ENCODE results near the gene CHCHD4. TPM values are rescaled to one million over a fixed set of nuclear protein-coding genes. Genes with fewer than 3 reads are reported as not detected.
"Not testable (repeated sequence)": the region's sequence is repeated elsewhere in the genome, so short reads cannot be mapped to it uniquely, and the experiment has no call there.

Gene CHCHD4
- total RNA-seq, 1 donor from 2014 or later: 23.0 TPM

DNA sequence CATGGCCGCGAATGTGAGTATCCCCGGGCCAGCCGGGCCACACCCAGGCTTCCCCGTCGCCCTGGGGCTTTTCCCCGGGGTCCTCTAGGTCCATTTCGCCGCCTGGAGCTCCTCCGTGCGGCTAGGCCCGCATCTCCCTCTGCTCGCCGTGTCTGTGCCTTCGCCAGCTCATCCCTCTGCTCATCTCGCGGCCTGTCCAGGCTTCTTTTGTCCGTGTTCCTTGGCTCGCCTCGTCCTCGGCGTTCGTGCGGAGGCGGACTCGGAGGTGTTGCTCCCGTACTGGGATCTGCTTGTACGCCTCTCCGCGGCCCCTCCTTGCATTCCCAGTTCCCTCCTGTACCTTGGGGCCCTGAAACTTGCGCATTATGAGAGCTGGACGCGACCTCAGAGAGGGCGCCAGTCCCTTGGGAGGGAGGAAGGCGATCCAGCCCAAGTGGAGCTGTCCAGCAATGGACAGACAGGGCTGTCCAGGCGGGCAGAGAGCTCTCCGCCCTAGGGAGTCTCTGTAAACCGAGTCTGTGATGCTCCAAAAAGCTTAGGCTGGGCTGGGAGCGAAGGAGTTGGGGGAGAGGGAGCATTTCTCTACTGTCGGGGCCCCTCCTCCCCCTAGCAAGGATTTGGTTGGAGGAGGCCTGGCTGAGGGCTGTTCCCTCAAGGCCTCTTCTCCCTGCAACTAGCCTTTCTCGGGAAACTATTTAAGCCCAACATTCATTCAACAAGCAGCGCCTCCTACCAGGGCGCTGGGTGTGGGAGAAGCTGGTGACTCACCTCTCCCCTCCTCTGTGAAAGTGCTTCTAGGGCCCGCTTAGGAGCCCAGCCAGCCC is 735 bp upstream of the CHCHD4 start:
- DNase-seq (ENCODE audit: low spot score): peak; percentile 79
- intact Hi-C loops (cut with DNase I): loop anchor here (1.0 to 10.0 kb wide), 5 partner anchors 17 to 527 kb away; partner anchors contain the start of genes CCDC174, LSM3 and XPC

DNA sequence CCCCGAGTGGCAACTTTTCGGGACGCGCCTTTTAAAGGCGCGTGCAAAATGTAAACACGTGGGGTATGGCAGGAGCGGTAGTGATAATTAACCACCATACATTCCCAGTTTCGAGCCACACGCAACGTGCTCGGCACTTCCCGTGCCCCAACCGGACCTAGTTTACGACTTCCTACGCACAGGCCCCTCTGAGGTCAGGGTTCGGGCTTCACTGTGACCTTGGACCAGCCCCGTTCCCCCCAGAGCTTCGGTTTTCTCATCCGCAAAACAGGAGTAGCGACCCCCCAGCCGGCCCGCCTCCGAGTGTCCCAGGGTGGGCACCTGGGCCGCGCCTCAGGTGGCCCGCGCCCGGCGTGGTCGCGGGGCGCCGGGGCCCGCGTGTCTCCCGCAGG is 451 bp downstream of the CHCHD4 start:
- peak; percentile 86 for DNase-seq (ENCODE audit: low spot score)
- intact Hi-C loops (cut with DNase I): loop anchor here (2.0 to 10.0 kb wide), 2 partner anchors 229 to 469 kb away; no protein-coding TSS in a partner anchor

DNA sequence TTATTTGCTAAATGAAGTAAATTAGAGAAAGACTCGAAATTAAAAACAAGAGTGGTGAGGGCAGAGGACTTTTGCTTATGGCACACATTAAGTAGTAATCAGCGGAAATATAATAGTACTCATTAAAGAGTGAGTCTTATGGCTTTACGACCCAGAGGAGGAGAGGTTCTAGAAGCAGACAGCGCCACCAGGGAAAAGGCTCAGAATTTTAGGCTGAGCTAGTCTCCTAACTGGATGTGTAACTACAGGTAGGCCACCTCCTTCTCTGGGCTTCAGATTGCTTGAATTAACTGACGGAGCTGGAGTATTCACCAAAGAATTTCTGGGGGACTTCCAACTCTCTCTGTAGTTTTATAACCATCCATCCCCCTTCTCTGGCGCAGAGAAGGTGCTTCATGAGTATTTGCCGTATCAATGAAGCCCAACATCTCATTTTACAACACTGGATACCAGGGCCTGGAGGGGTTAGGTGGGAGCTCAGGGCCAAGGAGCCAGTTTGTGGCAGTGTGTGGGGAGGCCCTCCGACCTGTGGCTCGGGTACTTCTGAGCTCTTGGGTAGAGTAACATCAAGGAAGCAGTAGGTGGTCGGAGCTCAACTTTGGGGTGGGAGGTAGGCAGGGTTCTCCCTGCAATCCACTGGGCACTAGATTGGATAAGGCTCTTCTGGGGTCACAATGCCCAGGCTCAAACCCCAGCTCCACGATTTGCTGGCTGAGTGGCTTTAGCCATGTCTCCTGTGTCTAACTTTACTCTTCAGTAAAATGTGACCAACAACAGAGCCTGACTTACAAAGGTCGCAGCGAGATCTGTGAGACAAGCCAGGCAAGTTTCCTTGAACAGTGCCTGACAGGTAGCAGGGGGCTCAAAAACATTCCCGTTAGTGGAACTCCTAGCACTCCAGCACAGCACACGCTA is 1.1 kb downstream of the CHCHD4 start:
- peak; percentile 70 for DNase-seq (ENCODE audit: low spot score)
- intact Hi-C loops (cut with DNase I): loop anchor here (2.0 to 10.0 kb wide), 2 partner anchors 229 to 469 kb away; no protein-coding TSS in a partner anchor

DNA sequence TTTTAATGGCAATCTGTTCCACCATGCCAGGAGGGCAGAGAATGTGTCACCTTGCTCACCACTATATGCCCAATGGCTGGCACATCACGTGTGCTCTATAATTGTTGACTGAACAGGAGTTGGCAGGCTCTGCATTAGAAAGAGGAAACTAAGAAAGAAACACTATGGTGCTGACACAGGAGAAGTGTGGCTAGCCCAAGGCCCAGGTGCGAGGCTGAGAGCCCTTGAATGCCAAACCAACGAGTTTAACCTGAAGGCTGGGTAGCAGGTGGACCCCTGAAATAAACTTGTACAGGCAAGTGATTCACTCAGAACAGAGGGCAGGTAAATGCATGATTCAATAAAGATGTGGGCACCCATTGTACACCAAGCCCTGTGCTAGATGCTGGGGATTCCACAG is 2.4 kb downstream of the CHCHD4 start:
- no peak for DNase-seq (ENCODE audit: low spot score)
- intact Hi-C loops (cut with DNase I): loop anchor here (10.0 kb wide), 1 partner anchor 468 kb away; no protein-coding TSS in a partner anchor

DNA sequence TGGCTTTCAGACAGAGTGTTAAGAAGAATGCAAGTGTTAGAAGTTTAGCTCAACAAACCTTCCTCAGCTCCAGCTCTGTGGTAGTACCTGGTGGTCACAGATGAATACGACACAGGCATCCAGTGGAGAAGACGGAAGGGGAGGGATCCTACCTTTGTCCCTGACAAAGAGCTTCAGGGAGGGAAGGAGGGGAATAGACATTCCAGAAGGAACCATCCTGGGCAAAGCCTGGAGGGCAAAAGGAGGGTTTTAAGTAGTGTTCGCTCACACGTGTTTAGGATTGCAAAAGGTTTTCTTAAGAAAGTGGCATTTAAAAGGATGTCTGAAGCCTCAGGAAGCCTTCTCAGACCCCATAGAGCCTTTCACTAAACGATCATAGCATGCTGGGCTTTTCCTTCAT is 2.8 kb downstream of the CHCHD4 start:
- intact Hi-C loops (cut with DNase I): loop anchor here (10.0 kb wide), 1 partner anchor 467 kb away; no protein-coding TSS in a partner anchor
- DNase-seq (ENCODE audit: low spot score): no peak

DNA sequence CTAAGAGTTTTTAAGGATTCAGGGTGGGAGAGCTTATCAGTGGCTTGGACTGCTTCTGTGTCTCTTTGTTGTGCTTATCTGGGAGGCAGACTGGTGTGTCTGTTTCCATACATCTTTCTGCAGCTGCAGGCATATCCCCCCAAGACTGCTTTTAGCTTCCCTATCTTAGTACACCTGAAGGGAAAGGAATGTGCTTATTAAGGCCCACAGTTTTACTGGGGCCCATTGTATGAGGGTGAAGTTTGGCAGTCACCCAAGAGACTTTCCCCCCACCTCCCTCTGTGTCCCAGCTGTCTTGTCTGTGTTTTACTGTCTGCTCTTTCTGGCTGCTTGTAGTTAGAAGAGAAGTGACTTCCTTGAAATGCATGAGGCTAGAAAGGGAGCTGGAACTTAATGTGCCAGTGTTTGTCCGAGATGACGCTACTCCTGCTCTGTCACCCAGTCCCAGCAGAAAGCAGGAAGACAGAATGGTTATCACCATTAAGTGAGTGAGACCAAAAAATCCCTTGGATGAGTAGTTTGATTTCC is 3.7 kb downstream of the CHCHD4 start:
- intact Hi-C loops (cut with DNase I): loop anchor here (10.0 kb wide), 1 partner anchor 466 kb away; no protein-coding TSS in a partner anchor
- not testable (repeated sequence) for DNase-seq (ENCODE audit: low spot score)

DNA sequence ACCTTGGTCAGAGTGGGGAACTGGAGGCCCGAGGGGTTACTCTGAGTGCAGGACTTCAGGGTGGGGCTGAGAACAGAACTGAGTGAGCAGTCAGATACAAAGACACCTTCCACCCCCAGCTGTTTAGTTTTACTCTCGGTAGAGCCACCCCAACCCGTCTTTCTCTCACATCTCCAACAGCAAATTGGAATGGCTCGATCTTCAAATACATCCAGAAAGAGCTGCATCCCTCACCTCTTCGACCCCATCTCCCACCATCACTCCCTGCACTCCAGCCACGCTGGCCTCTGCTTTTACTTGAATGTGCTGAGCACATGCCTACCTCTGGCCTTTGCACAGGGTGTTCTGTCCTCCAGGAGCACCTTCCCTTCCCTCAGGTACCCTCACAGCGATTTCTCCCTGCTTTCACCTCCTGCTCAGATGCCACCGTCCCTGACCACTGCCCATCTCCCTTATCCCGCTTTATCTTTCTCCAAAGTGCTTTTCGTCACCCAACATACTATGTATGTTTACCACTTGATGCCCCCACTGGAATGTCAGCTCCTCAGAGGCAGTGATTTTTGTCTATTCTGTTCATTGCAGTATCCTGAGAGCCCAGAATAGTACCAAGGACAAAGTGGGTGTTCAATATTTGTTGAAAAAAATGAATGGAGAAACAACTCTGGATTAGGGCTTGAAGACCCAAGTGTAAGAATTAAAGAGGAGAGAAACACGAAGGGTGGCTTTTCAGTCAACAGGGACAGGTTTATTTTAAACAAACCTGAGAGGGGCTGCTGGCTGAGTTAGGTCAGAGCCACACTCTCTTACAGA is 4.4 kb downstream of the CHCHD4 start:
- intact Hi-C loops (cut with DNase I): loop anchor here (10.0 kb wide), 1 partner anchor 466 kb away; no protein-coding TSS in a partner anchor

DNA sequence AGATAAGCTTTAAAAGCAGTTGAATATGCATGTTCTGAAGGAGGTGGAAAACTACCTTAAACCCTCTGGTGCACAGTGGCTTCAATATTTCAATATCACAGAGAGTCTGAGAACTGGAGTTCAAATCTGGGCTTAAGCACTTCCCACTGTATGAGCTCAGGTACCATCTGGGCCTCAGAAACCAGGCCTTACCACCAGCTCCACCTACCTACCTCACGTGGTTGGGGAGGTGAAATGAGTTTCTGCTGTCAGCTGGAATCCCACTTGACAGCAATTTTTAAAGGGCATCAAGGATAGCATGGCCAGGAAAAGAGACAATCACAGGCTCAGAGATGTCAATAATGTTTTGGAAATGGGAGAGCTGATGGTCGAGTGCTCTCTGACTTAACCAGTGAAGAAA is 5.0 kb downstream of the CHCHD4 start:
- DNase-seq (ENCODE audit: low spot score): no peak
- intact Hi-C loops (cut with DNase I): loop anchor here (10.0 kb wide), 1 partner anchor 465 kb away; no protein-coding TSS in a partner anchor

More for the DNA sequence above, 4.4 kb downstream of the CHCHD4 start:
- DNase-seq (ENCODE audit: low spot score): peak; percentile 43

DNA sequence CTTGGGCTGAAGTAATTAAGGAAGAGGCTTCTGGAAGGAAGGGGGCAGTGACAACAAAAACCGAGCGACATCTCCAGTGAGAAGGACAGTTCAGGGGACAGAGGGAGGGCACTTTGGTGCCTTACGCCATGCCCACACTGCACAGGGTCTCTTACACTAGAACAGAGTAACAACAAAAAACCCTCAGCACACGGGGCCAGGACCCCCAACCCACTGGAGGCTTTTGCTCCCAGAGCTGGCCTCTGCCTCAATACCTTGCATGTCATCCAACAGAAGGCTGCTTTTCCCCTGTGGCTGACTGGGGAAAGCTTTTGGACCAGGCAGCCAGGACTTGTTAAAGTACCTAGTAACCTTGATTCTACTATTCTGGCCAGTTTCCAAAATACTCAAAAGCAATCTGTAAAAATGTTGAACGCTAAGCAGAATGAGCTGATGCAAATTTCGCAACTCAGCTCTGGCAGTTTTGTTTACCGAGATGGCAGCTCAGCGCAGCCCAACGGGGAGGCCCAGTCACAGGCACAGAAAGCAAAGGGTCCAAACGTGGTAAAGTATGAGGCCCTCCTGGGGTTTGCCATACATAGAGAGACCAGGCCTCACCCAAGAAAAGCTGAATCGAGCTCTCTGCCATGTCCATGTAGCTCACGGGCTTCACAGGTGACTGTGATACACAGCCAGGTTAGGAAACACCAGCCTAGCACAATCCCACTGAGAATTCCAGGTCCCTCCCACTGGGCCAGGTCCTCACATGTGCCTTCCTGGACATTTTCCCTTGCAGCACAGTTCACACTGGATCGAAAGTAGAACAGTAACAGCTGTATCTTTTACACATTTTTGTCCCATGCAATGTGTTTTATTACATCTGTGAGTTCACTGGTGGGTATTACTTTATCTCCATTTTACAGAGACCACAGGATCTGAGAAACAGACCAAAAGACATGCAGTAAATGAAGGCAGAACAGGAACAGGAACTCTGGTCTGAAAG is 6.0 kb downstream of the CHCHD4 start:
- no peak for DNase-seq (ENCODE audit: low spot score)
- intact Hi-C loops (cut with DNase I): no loop called here

DNA sequence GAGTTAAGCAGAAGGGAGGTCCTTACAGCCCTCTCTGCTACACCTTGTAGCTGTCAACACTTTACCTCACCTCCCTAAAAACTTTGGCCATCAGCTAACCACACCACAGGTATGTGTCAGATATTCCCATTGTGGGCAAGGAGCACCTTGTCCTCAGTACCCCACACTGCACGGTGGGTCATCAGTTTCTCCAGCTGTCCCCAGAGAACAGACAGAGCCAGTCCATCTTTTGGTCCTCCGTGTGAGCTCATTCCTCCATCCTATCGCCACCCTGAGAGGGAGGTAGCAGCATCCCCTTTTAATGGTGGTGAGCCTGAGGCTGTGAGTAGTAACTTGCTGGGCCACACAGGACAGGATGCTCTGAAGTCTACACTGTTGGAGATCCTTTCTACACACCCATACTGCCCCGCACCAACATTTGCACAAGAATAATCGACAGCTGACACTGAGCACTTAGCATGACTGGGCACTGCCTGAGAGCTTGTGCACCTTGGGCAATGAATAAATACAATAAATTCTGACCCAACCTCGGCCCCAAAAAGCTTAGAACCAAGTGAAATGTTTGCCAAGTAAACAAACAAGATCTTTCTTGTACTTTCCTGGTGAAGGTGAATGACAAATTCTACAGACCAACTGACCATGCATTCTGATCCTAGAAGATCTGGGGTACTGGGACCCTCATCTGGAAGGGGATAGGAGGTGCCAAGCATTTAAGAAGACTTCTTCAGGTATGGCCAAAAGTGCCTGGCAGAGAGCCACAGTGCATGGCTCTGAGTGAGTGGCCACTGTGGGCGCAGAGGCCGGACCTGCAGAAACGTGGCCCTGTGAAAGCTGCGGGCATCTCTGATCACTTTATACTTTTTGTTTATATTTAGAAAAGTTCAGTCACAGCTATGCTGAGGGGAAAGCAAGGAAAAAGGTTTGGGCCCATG is 6.9 kb downstream of the CHCHD4 start:
- intact Hi-C loops (cut with DNase I): no loop called here
- no peak for DNase-seq (ENCODE audit: low spot score)

DNA sequence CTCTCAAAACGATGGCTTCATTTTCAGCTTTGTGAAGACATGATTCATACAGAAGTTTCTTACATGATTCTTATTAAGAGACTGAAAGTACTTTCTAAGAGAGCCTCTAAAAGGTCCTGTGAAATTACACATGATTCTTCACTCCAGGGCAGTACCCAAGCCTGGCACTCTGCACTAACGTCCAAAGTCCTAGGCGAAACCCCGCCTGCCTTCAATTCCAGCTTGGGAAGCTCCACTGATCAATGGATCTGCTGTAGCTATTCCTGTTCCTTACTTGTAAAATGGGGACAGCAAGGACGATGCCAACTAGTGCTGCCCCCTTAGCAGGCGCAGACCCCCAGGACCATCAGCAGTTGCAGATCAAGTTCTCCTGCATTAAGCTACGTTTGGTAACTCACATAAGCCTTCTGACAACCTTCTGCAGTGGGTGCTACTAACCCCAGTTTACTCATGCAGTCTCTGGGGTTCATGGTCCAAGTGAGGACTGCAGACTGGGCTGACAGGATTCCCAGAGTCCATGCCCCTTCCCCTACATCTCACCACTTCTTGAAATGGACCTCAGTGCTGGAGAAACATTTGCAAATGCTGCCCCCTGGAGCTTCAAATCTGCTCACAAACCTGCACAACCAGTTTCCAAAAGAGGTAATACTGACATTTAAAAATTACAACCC is 10.6 kb downstream of the CHCHD4 start:
- DNase-seq (ENCODE audit: low spot score): no peak
- intact Hi-C loops (cut with DNase I): loop anchor here (2.0 kb wide), 1 partner anchor 217 kb away; no protein-coding TSS in a partner anchor

DNA sequence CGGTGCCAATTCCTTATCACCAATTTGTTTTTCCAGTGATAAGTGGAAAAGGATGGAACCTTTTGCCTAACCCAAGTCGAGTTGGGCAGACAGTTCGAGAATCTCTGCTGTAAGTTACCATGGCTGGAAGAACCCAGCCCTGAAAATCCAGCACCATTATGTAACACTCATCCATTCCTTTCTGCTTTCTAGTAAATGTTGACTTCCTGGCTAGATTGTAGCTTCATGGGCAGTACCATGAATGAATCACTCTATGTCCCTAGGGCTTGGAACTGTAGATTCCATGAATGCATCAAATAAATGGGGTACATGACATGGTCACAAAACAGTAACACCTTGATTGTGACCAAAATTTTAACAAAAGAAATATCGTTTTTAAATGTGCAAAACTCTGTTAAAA is 14.0 kb downstream of the CHCHD4 start:
- intact Hi-C loops (cut with DNase I): no loop called here
- DNase-seq (ENCODE audit: low spot score): no peak

DNA sequence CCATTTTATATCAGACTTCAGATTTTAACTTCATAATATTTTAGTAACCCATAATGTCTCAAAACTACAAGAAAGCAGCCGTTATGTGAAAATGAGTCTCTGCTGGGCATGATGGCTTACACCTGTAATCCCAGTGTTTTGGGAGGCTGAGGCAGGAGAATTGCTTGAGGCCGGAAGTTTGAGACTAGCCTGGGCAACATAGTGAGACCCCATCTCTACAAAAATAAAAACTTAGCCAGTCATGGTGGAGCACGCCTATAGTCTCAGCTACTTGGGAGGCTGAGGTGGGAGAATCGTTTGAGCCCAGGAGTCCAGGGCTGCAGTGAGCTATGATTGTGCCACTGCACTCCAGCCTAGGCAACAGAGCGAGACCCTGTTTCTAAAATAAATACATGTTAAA is 14.8 kb downstream of the CHCHD4 start:
- intact Hi-C loops (cut with DNase I); DNase-seq (ENCODE audit: low spot score): not testable (repeated sequence)

DNA sequence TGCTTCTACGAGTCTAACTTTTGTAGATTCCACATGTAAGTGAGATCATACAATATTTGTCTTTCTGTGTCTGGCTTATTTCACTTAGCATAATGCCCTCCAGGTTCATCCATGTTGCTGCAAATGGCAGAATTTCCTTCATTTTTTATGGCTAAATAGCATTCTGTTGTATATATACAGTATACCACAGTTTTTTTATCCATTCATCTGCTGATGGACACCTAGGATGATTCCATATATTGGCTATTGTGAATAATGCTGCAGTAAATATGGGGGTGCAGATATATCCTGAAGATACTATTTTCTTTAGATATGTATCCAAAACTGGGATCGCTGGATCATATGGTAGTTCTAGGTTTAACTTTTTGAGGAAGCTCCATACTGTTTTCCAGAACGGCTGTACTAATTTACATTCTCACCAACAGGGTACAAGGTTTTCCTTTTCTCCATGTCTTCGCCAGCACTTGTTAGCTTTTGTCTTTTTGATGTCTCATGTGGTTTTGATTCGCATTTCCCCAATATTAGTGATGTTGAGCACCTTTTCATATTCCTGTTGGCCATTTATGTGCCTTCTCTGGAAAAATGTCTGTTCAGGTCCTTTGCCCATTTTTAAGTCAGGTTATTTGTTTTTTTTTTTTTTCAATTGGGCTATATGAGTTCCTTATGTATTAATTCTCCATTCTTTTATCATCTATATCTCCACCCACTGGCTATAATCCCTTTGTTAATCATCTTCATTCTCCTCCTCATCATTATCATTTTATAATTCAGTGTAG is 26.9 kb downstream of the CHCHD4 start:
- intact Hi-C loops (cut with DNase I): no loop called here
- no peak for DNase-seq (ENCODE audit: low spot score)

DNA sequence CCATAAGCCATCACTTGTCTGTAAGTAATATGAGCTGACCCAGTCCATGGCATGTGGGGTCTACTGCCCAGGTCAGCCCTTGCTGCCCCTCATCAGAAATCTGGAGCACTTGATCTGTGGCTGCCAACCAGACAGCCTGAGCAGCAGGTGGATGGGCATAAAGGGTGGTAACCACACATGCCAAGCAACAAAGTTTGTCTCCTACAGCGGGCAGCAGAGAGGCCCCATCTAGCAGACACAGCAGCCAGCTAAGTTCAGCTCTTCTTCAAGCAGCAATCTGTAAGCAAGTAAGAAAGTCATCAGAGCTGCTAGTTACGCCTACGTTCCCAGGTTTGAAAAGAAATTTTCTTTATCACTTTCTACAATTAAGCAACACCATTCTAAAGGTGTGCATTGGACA is 27.9 kb downstream of the CHCHD4 start:
- DNase-seq (ENCODE audit: low spot score): no peak
- intact Hi-C loops (cut with DNase I): no loop called here

Data from cardiac septum (tissue), 1 donor.